ENCODE measurements around the gene ANKRD13A. TPM values are rescaled to one million over a fixed set of nuclear protein-coding genes. Genes with fewer than 3 reads are reported as not detected.

ANKRD13A gene
- total and polyA plus RNA-seq, 2 of the 13 experiments (the other 11 are each of a cell fraction or from before 2014, with no cell fraction given) = 34.1 to 41.6 TPM

GRCh38 chr12:110039085-110039807 is 40.0 kb downstream of the ANKRD13A start (continued):
- TF ChIP-seq HNF1A (IDR thresholded peaks at IDR 0.05; ENCODE audit: low read depth) (0 out of 2 replicates have a peak, but pooled peaks have one; percentile 24), HNF1A (CRISPR knock-in tag; IDR thresholded peaks at IDR 0.05; ENCODE audit: borderline replicate concordance) (peak; percentile 26; the same call in 1 of the 2 replicates), SP2 (CRISPR knock-in tag; IDR thresholded peaks at IDR 0.05) (no peak), SRY (CRISPR knock-in tag; IDR thresholded peaks at IDR 0.05) (no peak; the same call in 1 of the 2 replicates), KLF6 (CRISPR knock-in tag; IDR thresholded peaks at IDR 0.05) (no peak), ZNF75D (CRISPR knock-in tag; IDR thresholded peaks at IDR 0.05; ENCODE audit: borderline replicate concordance) (no peak), TARDBP (CRISPR knock-in tag; IDR thresholded peaks at IDR 0.05) (peak; percentile 58; the same call in 1 of the 2 replicates), ZNF10 (CRISPR knock-in tag; IDR thresholded peaks at IDR 0.05; ENCODE audit: borderline replicate concordance, low read depth) (no peak), ZNF598 (CRISPR knock-in tag; IDR thresholded peaks at IDR 0.05; ENCODE audit: borderline replicate concordance) (no peak), ZNF614 (CRISPR knock-in tag; IDR thresholded peaks at IDR 0.05; ENCODE audit: borderline replicate concordance) (no peak), NFYC (CRISPR knock-in tag; IDR thresholded peaks at IDR 0.05) (peak; percentile 53), KLF15 (CRISPR knock-in tag; IDR thresholded peaks at IDR 0.05; ENCODE audit: borderline replicate concordance) (no peak), KDM2A (CRISPR knock-in tag; IDR thresholded peaks at IDR 0.05; ENCODE audit: borderline replicate concordance, low read depth) (no peak; the same call in 1 of the 2 replicates), NR2C2 (CRISPR knock-in tag; IDR thresholded peaks at IDR 0.05; ENCODE audit: borderline replicate concordance) (no peak; the same call in 1 of the 2 replicates), ZBTB49 (CRISPR knock-in tag; IDR thresholded peaks at IDR 0.05; ENCODE audit: borderline replicate concordance) (no peak), FOXA3 (CRISPR knock-in tag; IDR thresholded peaks at IDR 0.05) (peak; percentile 92)
- TF ChIP-seq, protein P1, sequence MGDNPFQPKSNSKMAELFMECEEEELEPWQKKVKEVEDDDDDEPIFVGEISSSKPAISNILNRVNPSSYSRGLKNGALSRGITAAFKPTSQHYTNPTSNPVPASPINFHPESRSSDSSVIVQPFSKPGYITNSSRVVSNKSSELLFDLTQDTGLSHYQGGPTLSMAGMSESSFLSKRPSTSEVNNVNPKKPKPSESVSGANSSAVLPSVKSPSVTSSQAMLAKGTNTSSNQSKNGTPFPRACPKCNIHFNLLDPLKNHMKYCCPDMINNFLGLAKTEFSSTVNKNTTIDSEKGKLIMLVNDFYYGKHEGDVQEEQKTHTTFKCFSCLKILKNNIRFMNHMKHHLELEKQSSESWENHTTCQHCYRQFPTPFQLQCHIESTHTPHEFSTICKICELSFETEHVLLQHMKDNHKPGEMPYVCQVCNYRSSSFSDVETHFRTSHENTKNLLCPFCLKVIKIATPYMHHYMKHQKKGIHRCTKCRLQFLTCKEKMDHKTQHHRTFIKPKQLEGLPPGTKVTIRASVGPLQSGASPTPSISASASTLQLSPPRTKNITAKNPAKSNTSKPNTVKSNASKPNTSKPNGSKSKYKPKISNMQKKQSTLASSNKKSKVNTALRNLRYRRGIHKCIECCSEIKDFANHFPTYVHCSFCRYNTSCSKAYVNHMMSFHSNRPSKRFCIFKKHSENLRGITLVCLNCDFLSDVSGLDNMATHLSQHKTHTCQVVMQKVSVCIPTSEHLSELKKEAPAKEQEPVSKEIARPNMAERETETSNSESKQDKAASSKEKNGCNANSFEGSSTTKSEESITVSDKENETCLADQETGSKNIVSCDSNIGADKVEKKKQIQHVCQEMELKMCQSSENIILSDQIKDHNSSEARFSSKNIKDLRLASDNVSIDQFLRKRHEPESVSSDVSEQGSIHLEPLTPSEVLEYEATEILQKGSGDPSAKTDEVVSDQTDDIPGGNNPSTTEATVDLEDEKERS (CRISPR knock-in tag; IDR thresholded peaks at IDR 0.05) = no peak
- TF ChIP-seq, protein P2, sequence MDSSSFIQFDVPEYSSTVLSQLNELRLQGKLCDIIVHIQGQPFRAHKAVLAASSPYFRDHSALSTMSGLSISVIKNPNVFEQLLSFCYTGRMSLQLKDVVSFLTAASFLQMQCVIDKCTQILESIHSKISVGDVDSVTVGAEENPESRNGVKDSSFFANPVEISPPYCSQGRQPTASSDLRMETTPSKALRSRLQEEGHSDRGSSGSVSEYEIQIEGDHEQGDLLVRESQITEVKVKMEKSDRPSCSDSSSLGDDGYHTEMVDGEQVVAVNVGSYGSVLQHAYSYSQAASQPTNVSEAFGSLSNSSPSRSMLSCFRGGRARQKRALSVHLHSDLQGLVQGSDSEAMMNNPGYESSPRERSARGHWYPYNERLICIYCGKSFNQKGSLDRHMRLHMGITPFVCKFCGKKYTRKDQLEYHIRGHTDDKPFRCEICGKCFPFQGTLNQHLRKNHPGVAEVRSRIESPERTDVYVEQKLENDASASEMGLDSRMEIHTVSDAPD (CRISPR knock-in tag; IDR thresholded peaks at IDR 0.05) = 0 out of 2 replicates have a peak, but pooled peaks have one; percentile 42

All from HepG2 (cell line).